BE2C (cell line): ENCODE results near the gene TMPRSS13. TPM values are rescaled to one million over a fixed set of nuclear protein-coding genes. Genes with fewer than 3 reads are reported as not detected.
"Not testable (repeated sequence)": the region's sequence is repeated elsewhere in the genome, so short reads cannot be mapped to it uniquely, and the experiment has no call there.

Source experiments
- DNase-seq: peaks from one replicate; pipeline ENCODE4 v3.0.0-alpha.2; 2020
- H3K27me3 ChIP-seq: fragments of 250-450 bp; sonication (Bioruptor Pico); 2 replicates; pipeline ENCODE4 v1.5.1; 2020; ENCODE audit warnings: mild to moderate bottlenecking
- H3K36me3 ChIP-seq: fragments of 250-450 bp; sonication (Bioruptor Pico); 2 replicates; pipeline ENCODE4 v1.5.1; 2020; ENCODE audit warnings: mild to moderate bottlenecking
- H3K4me1 ChIP-seq: fragments of 250-450 bp; sonication (Bioruptor Pico); 2 replicates; pipeline ENCODE4 v1.5.1; 2020
- H3K4me3 ChIP-seq: 2 replicates; pipeline ENCODE4 v1.5.1; 2011; ENCODE audit warnings: low read depth, low read length
- H3K9me3 ChIP-seq: fragments of 250-450 bp; sonication (Bioruptor Pico); 2 replicates; pipeline ENCODE4 v1.5.1; 2020
- polyA plus RNA-seq: library from polyadenylated mRNA; unstranded; fragments of >200 nt; gene quantifications from one replicate; pipeline ENCODE4 v1.2.1, GENCODE V29; 2012; ENCODE audit warnings: low read depth, missing spikeins; ENCODE audit not compliant: insufficient read length, insufficient read depth
- TF ChIP-seq, protein P1 (sequence below): IDR thresholded peaks from 2 replicates; pipeline ENCODE4 v1.5.1; 2012; ENCODE audit warnings: mild to moderate bottlenecking, low read depth, low read length

TMPRSS13 gene
- not detected for polyA plus RNA-seq

DNA sequence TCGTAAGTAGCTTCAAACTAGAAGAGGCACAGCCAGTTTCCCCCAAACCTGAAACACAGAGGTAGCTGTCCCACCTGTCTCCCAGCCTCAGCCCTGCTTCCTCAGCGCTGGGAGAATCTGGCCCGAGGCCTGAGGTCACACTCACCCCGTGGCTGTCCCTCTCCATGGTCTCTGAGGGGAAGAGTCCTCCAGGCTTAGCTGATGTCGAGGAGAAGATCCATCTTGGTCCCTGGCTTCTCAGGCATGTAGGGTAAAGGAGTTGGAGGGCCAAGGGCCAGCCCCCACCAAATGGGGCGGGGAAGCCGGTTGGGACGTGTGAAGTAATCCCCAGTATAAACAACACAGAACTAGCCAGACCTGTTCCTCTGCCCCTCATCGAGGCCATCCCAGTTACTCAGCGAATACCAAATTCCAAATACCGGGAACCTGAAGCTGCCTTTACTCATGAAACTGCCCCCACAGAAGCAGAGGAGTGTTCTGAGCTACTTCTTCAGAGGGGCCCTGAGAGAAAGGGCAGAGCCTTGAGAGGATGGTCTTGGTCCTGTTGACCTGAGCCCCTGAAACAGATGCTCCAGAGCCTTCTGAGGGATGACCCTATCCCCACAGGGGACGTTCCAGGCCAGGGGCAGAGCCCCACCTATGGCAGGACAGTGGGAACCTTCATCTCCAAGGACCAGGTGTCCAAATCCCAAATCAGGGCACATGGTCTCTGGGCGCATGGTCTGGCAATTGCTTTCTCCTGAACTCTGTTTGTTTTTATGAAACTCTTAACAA, at the start of gene TMPRSS13:
Gene TMPRSS13 (minus strand): TSS at position 261 of the 774 bp plus-strand sequence. CDS start 95 bp downstream, at position 166.
- DNase-seq, result no peak
- TF ChIP-seq, protein P1, sequence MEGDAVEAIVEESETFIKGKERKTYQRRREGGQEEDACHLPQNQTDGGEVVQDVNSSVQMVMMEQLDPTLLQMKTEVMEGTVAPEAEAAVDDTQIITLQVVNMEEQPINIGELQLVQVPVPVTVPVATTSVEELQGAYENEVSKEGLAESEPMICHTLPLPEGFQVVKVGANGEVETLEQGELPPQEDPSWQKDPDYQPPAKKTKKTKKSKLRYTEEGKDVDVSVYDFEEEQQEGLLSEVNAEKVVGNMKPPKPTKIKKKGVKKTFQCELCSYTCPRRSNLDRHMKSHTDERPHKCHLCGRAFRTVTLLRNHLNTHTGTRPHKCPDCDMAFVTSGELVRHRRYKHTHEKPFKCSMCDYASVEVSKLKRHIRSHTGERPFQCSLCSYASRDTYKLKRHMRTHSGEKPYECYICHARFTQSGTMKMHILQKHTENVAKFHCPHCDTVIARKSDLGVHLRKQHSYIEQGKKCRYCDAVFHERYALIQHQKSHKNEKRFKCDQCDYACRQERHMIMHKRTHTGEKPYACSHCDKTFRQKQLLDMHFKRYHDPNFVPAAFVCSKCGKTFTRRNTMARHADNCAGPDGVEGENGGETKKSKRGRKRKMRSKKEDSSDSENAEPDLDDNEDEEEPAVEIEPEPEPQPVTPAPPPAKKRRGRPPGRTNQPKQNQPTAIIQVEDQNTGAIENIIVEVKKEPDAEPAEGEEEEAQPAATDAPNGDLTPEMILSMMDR, result no peak
- Histone ChIP-seq H3K4me3 (no peak within 1 kb of the TSS), H3K9me3 (no peaks in the 10 kb centered on the region), H3K27me3 (no peaks in the 10 kb centered on the region), H3K4me1 (no peaks in the 10 kb centered on the region), H3K36me3 (no peaks in the 10 kb centered on the region)

DNA sequence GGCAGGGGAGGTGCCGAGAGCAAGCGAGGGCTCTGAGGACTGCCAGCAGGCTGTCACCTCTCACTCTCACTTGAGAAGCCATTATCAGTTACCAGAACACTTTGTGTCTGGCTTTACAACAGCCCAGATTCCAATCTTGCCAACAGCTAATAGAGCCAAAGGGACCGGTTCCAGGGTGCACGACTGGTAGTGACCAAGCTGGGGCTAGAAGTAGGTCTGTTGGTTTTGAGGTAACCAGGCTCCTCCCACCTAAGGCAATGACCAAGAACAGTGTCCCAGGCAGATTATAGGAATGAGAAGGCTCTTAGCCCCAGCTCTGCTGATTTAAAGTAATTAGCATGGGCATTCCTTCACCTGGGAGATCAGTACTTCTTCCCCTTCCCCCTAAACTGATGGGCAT, 49.8 kb upstream of the TMPRSS13 start:
- Histone ChIP-seq H3K27me3 (peaks cover 5% of the 10 kb centered on the region; the same call in 1 of the 2 replicates), H3K4me3 (no peak overlapping the region), H3K9me3 (no peaks in the 10 kb centered on the region), H3K36me3 (no peaks in the 10 kb centered on the region), H3K4me1 (no peaks in the 10 kb centered on the region)
- TF ChIP-seq, protein P1, result no peak
- DNase-seq, result no peak

DNA sequence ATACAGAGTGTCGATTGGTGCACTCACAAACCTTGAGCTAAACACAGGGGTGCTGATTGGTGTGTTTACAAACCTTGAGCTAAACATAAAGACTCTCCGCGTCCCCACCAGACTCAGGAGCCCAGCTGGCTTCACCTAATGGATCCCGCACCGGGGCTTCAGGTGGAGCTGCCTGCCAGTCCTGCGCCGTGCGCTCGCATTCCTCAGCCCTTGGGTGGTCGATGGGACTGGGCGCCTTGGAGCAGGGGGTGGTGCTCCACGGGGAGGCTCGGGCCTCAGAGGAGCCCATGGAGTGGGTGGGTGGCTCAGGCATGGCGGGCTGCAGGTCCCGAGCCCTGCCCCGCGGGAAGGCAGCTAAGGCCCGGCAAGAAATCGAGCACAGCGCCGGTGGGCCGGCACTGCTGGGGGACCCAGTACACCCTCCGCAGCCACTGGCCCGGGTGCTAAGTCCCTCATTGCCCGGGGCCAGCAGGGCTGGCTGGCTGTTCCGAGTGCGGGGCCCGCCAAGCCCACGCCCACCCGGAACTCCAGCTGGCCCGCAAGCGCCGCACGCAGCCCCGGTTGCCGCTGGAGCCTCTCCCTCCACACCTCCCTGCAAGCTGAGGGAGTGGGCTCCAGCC, 49.2 kb upstream of the TMPRSS13 start:
- not testable (repeated sequence) for H3K4me3 ChIP-seq, H3K27me3 ChIP-seq, DNase-seq, H3K9me3 ChIP-seq, H3K36me3 ChIP-seq, H3K4me1 ChIP-seq

DNA sequence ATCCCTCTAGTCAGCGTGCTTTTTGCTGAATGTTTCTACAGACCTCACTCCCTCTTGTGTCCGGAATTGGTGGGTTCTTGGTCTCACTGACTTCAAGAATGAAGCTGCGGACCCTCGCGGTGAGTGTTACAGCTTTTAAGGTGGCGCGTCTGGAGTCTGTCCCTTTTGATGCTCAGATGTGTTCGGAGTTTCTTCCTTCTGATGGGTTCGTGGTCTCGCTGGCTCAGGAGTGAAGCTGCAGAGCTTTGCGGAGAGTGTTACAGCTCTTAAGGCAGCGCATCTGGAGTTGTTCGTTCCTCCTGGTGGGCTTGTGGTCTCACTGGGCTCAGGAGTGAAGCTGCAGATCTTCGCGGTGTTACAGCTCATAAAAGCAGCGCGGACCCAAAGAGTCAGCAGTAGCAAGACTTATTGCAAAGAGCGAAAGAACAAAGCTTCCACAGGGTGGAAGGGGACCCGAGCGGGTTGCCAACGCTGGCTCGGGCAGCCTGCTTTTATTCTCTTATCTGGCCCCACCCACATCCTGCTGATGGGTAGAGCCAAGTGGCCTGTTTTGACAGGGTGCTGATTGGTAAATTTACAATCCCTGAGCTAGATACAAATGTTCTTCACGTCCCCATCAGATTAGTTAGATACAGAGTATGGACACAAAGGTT, 48.5 kb upstream of the TMPRSS13 start:
- not testable (repeated sequence) for H3K9me3 ChIP-seq, H3K36me3 ChIP-seq, H3K27me3 ChIP-seq

DNA sequence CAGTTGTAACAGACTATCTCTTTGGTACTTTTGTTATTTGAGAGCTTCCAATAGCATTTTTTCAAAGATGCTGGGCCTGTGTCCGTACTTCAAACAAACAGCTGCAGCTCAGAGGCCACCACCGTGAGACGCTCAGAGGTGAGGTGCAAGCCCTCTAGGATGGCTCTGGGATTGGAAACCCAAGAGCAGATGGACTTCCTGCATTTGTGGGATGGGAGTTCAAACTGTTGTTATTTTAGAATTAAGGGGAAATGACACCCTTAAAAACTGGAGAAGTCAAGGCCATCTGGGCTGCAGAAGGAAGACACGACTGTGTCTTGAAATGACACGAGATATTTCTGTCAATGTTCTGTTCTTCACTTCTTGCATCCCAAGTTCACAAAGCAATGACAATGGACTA, 47.8 kb upstream of the TMPRSS13 start:
- H3K27me3 ChIP-seq, result peaks cover 5% of the 10 kb centered on the region; the same call in 1 of the 2 replicates
- H3K9me3 ChIP-seq, result no peaks in the 10 kb centered on the region
- H3K4me1 ChIP-seq, result no peaks in the 10 kb centered on the region
- DNase-seq, result no peak
- H3K36me3 ChIP-seq, result no peaks in the 10 kb centered on the region
- TF ChIP-seq, protein P1, result no peak
- no peak overlapping the region for H3K4me3 ChIP-seq

More for the DNA sequence above, 48.5 kb upstream of the TMPRSS13 start:
- not testable (repeated sequence) for DNase-seq, H3K4me1 ChIP-seq, H3K4me3 ChIP-seq

DNA sequence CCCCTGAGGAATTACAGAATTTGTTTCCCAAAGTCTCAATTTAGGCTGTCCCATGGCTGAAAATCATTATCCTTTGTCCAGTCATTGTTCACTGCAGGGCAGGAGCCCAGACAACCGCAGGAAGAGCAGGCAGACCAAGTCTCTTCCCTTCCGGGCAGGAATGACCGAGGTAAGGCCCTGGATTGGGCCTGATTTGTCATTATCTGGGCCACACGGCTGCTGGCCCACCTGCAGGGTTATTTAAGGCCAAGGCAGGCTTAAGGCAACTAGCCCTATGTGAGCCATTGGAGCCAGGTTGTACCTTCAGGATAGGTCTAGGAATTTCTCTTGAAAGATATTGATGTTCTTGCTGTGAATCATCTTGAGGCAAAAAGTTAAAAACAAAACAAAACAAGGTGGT, 47.2 kb upstream of the TMPRSS13 start:
- Histone ChIP-seq H3K4me3 (no peak overlapping the region), H3K9me3 (no peaks in the 10 kb centered on the region), H3K36me3 (no peaks in the 10 kb centered on the region), H3K4me1 (no peaks in the 10 kb centered on the region), H3K27me3 (peaks cover 5% of the 10 kb centered on the region; the same call in 1 of the 2 replicates)
- TF ChIP-seq, protein P1, result no peak
- no peak for DNase-seq

DNA sequence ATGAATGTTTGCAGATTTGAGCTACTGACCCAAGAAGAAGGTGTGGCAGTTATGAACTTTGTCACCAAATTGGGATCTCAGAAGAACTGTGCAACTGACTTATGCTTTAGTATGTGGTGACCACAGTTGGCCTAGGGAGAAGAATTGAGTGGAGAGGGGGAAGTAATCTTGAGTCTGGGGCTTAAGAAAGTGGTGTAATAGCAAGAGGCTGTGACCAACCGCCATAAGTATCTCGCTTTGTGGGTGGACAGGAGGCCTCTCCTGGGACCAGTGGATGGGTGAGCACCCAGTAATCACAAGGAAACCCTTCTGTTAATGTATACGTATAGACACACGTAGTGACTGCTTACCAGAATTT, 44.3 kb upstream of the TMPRSS13 start:
- no peak overlapping the region for H3K4me3 ChIP-seq
- H3K27me3 ChIP-seq, result peaks cover 6% of the 10 kb centered on the region
- H3K4me1 ChIP-seq, result no peaks in the 10 kb centered on the region
- no peak for DNase-seq
- no peaks in the 10 kb centered on the region for H3K36me3 ChIP-seq
- TF ChIP-seq, protein P1, result no peak
- H3K9me3 ChIP-seq, result no peaks in the 10 kb centered on the region
